HG03457 (cell line): ENCODE data around the gene IDH1.
"Not testable (repeated sequence)": the region's sequence is repeated elsewhere in the genome, so short reads cannot be mapped to it uniquely, and the experiment has no call there.

Experiments
- ATAC-seq: cut with Tn5 transposase; IDR thresholded peaks from one replicate; pipeline ENCODE4 v1.9.1; 2021; ENCODE audit warnings: moderate number of reproducible peaks; ENCODE audit not compliant: unreplicated experiment

The IDH1 gene

GRCh38 chr2:208256849-208257813, 2.3 kb upstream of the IDH1 start:
- not testable (repeated sequence) for ATAC-seq

- no peak for ATAC-seq
Observed at GRCh38 chr2:208256192-208256782, 1.4 kb upstream of the IDH1 start.

- ATAC-seq: peak; percentile 16
Observed at GRCh38 chr2:208255557-208256106, 761 bp upstream of the IDH1 start.

GRCh38 chr2:208254118-208254870, 577 bp downstream of the IDH1 start:
- ATAC-seq: peak; percentile 64

GRCh38 chr2:208253600-208254117, 1.2 kb downstream of the IDH1 start:
- ATAC-seq: no peak

- ATAC-seq: no peak
Observed at GRCh38 chr2:208252716-208253492, 2.0 kb downstream of the IDH1 start.

GRCh38 chr2:208251098-208251497, 3.8 kb downstream of the IDH1 start:
- ATAC-seq: no peak

- no peak for ATAC-seq
Observed at GRCh38 chr2:208250388-208250787, 4.5 kb downstream of the IDH1 start.

- no peak for ATAC-seq
Observed at GRCh38 chr2:208249296-208249695, 5.6 kb downstream of the IDH1 start.

GRCh38 chr2:208248601-208249000, 6.3 kb downstream of the IDH1 start:
- no peak for ATAC-seq

- no peak for ATAC-seq
Observed at GRCh38 chr2:208245746-208246145, 9.1 kb downstream of the IDH1 start.

GRCh38 chr2:208244422-208244821, 10.4 kb downstream of the IDH1 start:
- ATAC-seq: no peak

GRCh38 chr2:208240619-208241209, 14.2 kb downstream of the IDH1 start:
- no peak for ATAC-seq

GRCh38 chr2:208239770-208240493, 14.9 kb downstream of the IDH1 start:
- no peak for ATAC-seq

- ATAC-seq: no peak
Observed at GRCh38 chr2:208235860-208236259, 19.0 kb downstream of the IDH1 start.

GRCh38 chr2:208234786-208235185, 20.1 kb downstream of the IDH1 start:
- ATAC-seq: no peak

- no peak for ATAC-seq
Observed at GRCh38 chr2:208228476-208228875, 26.4 kb downstream of the IDH1 start.

GRCh38 chr2:208227581-208228232, 27.2 kb downstream of the IDH1 start:
- no peak for ATAC-seq

GRCh38 chr2:208224802-208225201, 30.1 kb downstream of the IDH1 start:
- no peak for ATAC-seq
